ENCODE data around the gene ATG5. TPM values are rescaled to one million over a fixed set of nuclear protein-coding genes. Genes with fewer than 3 reads are reported as not detected.

ATG5 gene
- total and polyA plus RNA-seq, 2 experiments from 2014 or later: 31.6 to 48.2 TPM

DNA sequence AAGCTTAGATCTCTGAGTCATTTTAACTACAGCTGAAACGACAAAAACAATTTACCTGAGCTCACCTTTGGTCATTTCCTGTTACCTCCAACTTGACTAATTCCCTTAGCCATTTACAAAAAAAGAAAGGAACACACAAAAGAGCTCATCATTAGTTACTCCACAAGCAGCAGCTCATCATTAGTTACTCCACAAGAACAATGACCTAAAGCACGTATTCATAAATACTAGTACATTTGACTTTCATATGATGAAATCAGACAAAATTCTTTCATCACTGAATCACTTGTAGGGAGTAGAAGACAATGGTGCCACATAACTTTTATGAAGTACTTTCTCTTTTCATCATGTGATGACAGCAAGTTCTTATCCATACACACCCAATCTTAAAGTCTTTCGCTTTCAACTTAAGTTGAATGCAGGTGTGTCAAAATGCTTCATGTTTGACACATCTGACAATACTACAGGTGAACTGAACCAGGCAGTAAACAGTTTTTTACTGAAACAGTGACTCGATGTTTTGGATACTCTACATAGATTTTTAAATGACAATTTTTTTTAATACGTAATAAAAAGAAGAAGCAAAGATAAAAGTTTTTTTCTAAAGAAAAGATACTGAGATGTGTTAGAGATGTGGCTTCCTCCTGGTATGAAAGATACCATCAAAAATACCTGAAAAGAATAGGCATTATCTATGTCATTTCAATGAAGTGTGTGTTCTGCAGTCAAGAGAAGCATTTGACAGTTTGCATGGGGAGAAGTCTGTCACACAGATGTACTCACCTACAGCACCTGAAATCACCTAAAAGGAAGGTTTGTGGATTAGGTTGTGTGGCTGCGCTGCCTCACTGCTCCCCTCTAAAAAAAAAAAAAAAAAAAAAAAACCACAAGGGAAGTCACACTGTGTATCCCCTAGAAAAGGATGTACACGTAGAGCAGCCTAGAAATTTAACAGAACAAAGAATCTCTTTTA lies 130.3 kb downstream of the ATG5 start:
- no peak overlapping the region for H3K4me3 Mint-ChIP-seq
- ATAC-seq (no peak), DNase-seq (ENCODE audit: low spot score) (no peak)
- H3K27me3 ChIP-seq (ENCODE audit: insufficient read depth): no peaks in the 10 kb centered on the region
- no peak overlapping the region for H3K27ac ChIP-seq (ENCODE audit: low read depth)
- H3K4me2 ChIP-seq: no peak overlapping the region
- H3K36me3 Mint-ChIP-seq (ENCODE audit: low read depth): peaks cover 2% of the 10 kb centered on the region; the same call in 2 of the 3 replicates
- H3K27me3 Mint-ChIP-seq (ENCODE audit: insufficient read depth, low read depth, poor library complexity): peaks cover 2% of the 10 kb centered on the region
- TF ChIP-seq NANOG (IDR thresholded peaks at IDR 0.05; ENCODE audit: borderline replicate concordance) (no peak), JUNB (IDR thresholded peaks at IDR 0.05; ENCODE audit: unreplicated experiment) (no peak), EZH2phosphoT487 (IDR thresholded peaks at IDR 0.05; ENCODE audit: unreplicated experiment) (no peak), EZH2 (IDR thresholded peaks at IDR 0.05; ENCODE audit: low read depth, unreplicated experiment) (no peak), ZNF331 (CRISPR knock-in tag; IDR thresholded peaks at IDR 0.05; ENCODE audit: low read depth) (no peak), ZNF114 (CRISPR knock-in tag; IDR thresholded peaks at IDR 0.05) (no peak), POLR2AphosphoS5 (IDR thresholded peaks at IDR 0.05; ENCODE audit: low read depth) (no peak), STAT1 (IDR thresholded peaks at IDR 0.05; ENCODE audit: unreplicated experiment) (no peak), CREB1 (CRISPR knock-in tag; IDR thresholded peaks at IDR 0.05; ENCODE audit: low read depth) (no peak)
- TF ChIP-seq, protein P1, sequence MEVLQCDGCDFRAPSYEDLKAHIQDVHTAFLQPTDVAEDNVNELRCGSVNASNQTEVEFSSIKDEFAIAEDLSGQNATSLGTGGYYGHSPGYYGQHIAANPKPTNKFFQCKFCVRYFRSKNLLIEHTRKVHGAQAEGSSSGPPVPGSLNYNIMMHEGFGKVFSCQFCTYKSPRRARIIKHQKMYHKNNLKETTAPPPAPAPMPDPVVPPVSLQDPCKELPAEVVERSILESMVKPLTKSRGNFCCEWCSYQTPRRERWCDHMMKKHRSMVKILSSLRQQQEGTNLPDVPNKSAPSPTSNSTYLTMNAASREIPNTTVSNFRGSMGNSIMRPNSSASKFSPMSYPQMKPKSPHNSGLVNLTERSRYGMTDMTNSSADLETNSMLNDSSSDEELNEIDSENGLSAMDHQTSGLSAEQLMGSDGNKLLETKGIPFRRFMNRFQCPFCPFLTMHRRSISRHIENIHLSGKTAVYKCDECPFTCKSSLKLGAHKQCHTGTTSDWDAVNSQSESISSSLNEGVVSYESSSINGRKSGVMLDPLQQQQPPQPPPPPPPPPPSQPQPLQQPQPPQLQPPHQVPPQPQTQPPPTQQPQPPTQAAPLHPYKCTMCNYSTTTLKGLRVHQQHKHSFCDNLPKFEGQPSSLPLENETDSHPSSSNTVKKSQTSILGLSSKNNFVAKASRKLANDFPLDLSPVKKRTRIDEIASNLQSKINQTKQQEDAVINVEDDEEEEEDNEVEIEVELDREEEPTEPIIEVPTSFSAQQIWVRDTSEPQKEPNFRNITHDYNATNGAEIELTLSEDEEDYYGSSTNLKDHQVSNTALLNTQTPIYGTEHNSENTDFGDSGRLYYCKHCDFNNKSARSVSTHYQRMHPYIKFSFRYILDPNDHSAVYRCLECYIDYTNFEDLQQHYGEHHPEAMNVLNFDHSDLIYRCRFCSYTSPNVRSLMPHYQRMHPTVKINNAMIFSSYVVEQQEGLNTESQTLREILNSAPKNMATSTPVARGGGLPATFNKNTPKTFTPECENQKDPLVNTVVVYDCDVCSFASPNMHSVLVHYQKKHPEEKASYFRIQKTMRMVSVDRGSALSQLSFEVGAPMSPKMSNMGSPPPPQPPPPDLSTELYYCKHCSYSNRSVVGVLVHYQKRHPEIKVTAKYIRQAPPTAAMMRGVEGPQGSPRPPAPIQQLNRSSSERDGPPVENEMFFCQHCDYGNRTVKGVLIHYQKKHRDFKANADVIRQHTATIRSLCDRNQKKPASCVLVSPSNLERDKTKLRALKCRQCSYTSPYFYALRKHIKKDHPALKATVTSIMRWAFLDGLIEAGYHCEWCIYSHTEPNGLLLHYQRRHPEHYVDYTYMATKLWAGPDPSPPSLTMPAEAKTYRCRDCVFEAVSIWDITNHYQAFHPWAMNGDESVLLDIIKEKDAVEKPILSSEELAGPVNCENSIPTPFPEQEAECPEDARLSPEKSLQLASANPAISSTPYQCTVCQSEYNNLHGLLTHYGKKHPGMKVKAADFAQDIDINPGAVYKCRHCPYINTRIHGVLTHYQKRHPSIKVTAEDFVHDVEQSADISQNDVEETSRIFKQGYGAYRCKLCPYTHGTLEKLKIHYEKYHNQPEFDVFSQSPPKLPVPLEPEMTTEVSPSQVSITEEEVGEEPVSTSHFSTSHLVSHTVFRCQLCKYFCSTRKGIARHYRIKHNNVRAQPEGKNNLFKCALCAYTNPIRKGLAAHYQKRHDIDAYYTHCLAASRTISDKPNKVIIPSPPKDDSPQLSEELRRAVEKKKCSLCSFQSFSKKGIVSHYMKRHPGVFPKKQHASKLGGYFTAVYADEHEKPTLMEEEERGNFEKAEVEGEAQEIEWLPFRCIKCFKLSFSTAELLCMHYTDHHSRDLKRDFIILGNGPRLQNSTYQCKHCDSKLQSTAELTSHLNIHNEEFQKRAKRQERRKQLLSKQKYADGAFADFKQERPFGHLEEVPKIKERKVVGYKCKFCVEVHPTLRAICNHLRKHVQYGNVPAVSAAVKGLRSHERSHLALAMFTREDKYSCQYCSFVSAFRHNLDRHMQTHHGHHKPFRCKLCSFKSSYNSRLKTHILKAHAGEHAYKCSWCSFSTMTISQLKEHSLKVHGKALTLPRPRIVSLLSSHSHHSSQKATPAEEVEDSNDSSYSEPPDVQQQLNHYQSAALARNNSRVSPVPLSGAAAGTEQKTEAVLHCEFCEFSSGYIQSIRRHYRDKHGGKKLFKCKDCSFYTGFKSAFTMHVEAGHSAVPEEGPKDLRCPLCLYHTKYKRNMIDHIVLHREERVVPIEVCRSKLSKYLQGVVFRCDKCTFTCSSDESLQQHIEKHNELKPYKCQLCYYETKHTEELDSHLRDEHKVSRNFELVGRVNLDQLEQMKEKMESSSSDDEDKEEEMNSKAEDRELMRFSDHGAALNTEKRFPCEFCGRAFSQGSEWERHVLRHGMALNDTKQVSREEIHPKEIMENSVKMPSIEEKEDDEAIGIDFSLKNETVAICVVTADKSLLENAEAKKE (CRISPR knock-in tag; IDR thresholded peaks at IDR 0.05): no peak
- TF ChIP-seq, protein P2, sequence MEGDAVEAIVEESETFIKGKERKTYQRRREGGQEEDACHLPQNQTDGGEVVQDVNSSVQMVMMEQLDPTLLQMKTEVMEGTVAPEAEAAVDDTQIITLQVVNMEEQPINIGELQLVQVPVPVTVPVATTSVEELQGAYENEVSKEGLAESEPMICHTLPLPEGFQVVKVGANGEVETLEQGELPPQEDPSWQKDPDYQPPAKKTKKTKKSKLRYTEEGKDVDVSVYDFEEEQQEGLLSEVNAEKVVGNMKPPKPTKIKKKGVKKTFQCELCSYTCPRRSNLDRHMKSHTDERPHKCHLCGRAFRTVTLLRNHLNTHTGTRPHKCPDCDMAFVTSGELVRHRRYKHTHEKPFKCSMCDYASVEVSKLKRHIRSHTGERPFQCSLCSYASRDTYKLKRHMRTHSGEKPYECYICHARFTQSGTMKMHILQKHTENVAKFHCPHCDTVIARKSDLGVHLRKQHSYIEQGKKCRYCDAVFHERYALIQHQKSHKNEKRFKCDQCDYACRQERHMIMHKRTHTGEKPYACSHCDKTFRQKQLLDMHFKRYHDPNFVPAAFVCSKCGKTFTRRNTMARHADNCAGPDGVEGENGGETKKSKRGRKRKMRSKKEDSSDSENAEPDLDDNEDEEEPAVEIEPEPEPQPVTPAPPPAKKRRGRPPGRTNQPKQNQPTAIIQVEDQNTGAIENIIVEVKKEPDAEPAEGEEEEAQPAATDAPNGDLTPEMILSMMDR (conservative IDR thresholded peaks at IDR 0.05; ENCODE audit: low read depth in 2 of 2): no peak
- TF ChIP-seq, protein P3, sequence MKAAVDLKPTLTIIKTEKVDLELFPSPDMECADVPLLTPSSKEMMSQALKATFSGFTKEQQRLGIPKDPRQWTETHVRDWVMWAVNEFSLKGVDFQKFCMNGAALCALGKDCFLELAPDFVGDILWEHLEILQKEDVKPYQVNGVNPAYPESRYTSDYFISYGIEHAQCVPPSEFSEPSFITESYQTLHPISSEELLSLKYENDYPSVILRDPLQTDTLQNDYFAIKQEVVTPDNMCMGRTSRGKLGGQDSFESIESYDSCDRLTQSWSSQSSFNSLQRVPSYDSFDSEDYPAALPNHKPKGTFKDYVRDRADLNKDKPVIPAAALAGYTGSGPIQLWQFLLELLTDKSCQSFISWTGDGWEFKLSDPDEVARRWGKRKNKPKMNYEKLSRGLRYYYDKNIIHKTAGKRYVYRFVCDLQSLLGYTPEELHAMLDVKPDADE (IDR thresholded peaks at IDR 0.05): no peak
- TF ChIP-seq, protein P4, sequence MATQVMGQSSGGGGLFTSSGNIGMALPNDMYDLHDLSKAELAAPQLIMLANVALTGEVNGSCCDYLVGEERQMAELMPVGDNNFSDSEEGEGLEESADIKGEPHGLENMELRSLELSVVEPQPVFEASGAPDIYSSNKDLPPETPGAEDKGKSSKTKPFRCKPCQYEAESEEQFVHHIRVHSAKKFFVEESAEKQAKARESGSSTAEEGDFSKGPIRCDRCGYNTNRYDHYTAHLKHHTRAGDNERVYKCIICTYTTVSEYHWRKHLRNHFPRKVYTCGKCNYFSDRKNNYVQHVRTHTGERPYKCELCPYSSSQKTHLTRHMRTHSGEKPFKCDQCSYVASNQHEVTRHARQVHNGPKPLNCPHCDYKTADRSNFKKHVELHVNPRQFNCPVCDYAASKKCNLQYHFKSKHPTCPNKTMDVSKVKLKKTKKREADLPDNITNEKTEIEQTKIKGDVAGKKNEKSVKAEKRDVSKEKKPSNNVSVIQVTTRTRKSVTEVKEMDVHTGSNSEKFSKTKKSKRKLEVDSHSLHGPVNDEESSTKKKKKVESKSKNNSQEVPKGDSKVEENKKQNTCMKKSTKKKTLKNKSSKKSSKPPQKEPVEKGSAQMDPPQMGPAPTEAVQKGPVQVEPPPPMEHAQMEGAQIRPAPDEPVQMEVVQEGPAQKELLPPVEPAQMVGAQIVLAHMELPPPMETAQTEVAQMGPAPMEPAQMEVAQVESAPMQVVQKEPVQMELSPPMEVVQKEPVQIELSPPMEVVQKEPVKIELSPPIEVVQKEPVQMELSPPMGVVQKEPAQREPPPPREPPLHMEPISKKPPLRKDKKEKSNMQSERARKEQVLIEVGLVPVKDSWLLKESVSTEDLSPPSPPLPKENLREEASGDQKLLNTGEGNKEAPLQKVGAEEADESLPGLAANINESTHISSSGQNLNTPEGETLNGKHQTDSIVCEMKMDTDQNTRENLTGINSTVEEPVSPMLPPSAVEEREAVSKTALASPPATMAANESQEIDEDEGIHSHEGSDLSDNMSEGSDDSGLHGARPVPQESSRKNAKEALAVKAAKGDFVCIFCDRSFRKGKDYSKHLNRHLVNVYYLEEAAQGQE (IDR thresholded peaks at IDR 0.05; ENCODE audit: unreplicated experiment): no peak
- H3F3A ChIP-seq (replicated peaks; ENCODE audit: low read depth): no peaks in the 10 kb centered on the region
- H3K27ac Mint-ChIP-seq: peak overlapping the region; percentile 86
- peaks cover 27% of the 10 kb centered on the region for H3K4me1 Mint-ChIP-seq
- no peaks in the 10 kb centered on the region for H3K9me2 ChIP-seq (ENCODE audit: insufficient read depth)
- no peaks in the 10 kb centered on the region for H4K20me1 ChIP-seq (replicated peaks; ENCODE audit: insufficient read depth)
- no peak overlapping the region for H2AFZ ChIP-seq
- no peak overlapping the region for H3K4me3 ChIP-seq
- no peaks in the 10 kb centered on the region for H3K79me2 ChIP-seq (replicated peaks; ENCODE audit: insufficient read depth)
- H3K9me3 Mint-ChIP-seq: no peaks in the 10 kb centered on the region
- H3K36me3 ChIP-seq (ENCODE audit: insufficient read depth): 0 out of 2 replicates have a peak, but pooled peaks cover 3% of the 10 kb centered on the region
- H3K4me1 ChIP-seq (ENCODE audit: insufficient read depth): peaks cover 11% of the 10 kb centered on the region
